Stimulated activated CD4-positive, alpha-beta T cell treated with anti-CD3 and anti-CD28 coated beads, Interleukin-12 subunit alpha, Interleukin-12 subunit beta, amount 100 ng/mL, for 4 hours (primary cell): ENCODE results near the gene PSMB2.
A peak's percentile ranks its signal among the peaks of the same experiment; 100 is the strongest.
"Not testable (repeated sequence)": the region's sequence is repeated elsewhere in the genome, so short reads cannot be mapped to it uniquely, and the experiment has no call there.

Source experiments
- DNase-seq: peaks from one replicate; pipeline ENCODE4 v3.0.0-alpha.2; 2020

PSMB2 gene

GRCh38 chr1:35591211-35591610 is 50.1 kb downstream of the PSMB2 start:
- DNase-seq = no peak

GRCh38 chr1:35590476-35591040 is 50.8 kb downstream of the PSMB2 start:
- DNase-seq = no peak

- DNase-seq = no peak
Measured at GRCh38 chr1:35589516-35590427, 51.6 kb downstream of the PSMB2 start.

GRCh38 chr1:35588197-35588910 is 53.0 kb downstream of the PSMB2 start:
- DNase-seq = no peak

GRCh38 chr1:35587736-35588135 is 53.6 kb downstream of the PSMB2 start:
- no peak for DNase-seq

- no peak for DNase-seq
Measured at GRCh38 chr1:35586808-35587207, 54.5 kb downstream of the PSMB2 start.

- DNase-seq = not testable (repeated sequence)
Measured at GRCh38 chr1:35585805-35586204, 55.5 kb downstream of the PSMB2 start.

GRCh38 chr1:35585281-35585680 is 56.0 kb downstream of the PSMB2 start:
- DNase-seq = no peak

GRCh38 chr1:35581621-35582020 is 59.7 kb downstream of the PSMB2 start:
- not testable (repeated sequence) for DNase-seq

GRCh38 chr1:35580949-35581388 is 60.4 kb downstream of the PSMB2 start:
- no peak for DNase-seq

- peak; percentile 37 for DNase-seq
Measured at GRCh38 chr1:35577071-35577998, 64.0 kb downstream of the PSMB2 start.

GRCh38 chr1:35576766-35577070 is 64.6 kb downstream of the PSMB2 start:
- DNase-seq = not testable (repeated sequence)

GRCh38 chr1:35576061-35576765 is 65.1 kb downstream of the PSMB2 start:
- no peak for DNase-seq

- DNase-seq = no peak
Measured at GRCh38 chr1:35575416-35575958, 65.8 kb downstream of the PSMB2 start.

- no peak for DNase-seq
Measured at GRCh38 chr1:35574655-35575415, 66.5 kb downstream of the PSMB2 start.

GRCh38 chr1:35574125-35574654 is 67.1 kb downstream of the PSMB2 start:
- DNase-seq = no peak

- no peak for DNase-seq
Measured at GRCh38 chr1:35573198-35574124, 67.9 kb downstream of the PSMB2 start, which contains the start of gene TFAP2E. TSS of gene TFAP2E (plus strand) at chr1:35573314. CDS start at chr1:35573578, 264 bp downstream.

- no peak for DNase-seq
Measured at GRCh38 chr1:35572296-35572695, 69.0 kb downstream of the PSMB2 start.

- DNase-seq = no peak
Measured at GRCh38 chr1:35571263-35571662, 70.1 kb downstream of the PSMB2 start.
